DOHH2 (cell line): Measurements from ENCODE around the gene COMT.

Experiments used
- H3F3A ChIP-seq: fragments of 200-600 bp; sonication (generic), shearing (Covaris generic); 2 replicates; pipeline ENCODE4 v1.6.0; 2016; ENCODE audit warnings: antibody characterized with exemption, mild to moderate bottlenecking; ENCODE audit not compliant: control insufficient read depth, insufficient read depth
- H3K27ac ChIP-seq: fragments of 200-600 bp; sonication (generic); 2 replicates; pipeline ENCODE4 v1.5.1; 2014; ENCODE audit warnings: low read depth, mild to moderate bottlenecking, low read length, moderate library complexity
- H3K27me3 ChIP-seq: fragments of 200-600 bp; sonication (generic); 2 replicates; pipeline ENCODE4 v1.6.1; 2014; ENCODE audit warnings: mild to moderate bottlenecking, low read length, mixed read lengths; ENCODE audit not compliant: control insufficient read depth
- H3K36me3 ChIP-seq: fragments of 200-600 bp; sonication (generic); 2 replicates; pipeline ENCODE4 v1.6.1; 2014; ENCODE audit warnings: mild to moderate bottlenecking, low read length, moderate library complexity, mixed read lengths; ENCODE audit not compliant: control insufficient read depth
- H3K4me1 ChIP-seq: fragments of 200-600 bp; sonication (generic); 2 replicates; pipeline ENCODE4 v1.6.1; 2014; ENCODE audit warnings: mild to moderate bottlenecking, low read length, mixed read lengths; ENCODE audit not compliant: control insufficient read depth
- H3K4me2 ChIP-seq: fragments of 200-600 bp; sonication (generic); 2 replicates; pipeline ENCODE4 v1.6.0; 2014; ENCODE audit warnings: mild to moderate bottlenecking, low read length, moderate library complexity
- H3K4me3 ChIP-seq: fragments of 200-600 bp; sonication (generic); 2 replicates; pipeline ENCODE4 v1.5.1; 2014; ENCODE audit warnings: mild to moderate bottlenecking, low read length, mixed read lengths
- H3K79me2 ChIP-seq: fragments of 200-600 bp; sonication (generic); 2 replicates; pipeline ENCODE4 v1.6.1; 2014; ENCODE audit warnings: mild to moderate bottlenecking, low read length, mixed read lengths; ENCODE audit not compliant: control insufficient read depth
- H3K9me2 ChIP-seq: fragments of 200-600 bp; sonication (generic); replicated peaks from 2 replicates; pipeline ENCODE4 v1.6.1; 2014; ENCODE audit warnings: mild to moderate bottlenecking, low read length, mixed read lengths; ENCODE audit not compliant: control insufficient read depth
- H3K9me3 ChIP-seq: fragments of 200-600 bp; sonication (generic); 2 replicates; pipeline ENCODE4 v1.6.1; 2014; ENCODE audit warnings: antibody characterized with exemption, low read length, mixed read lengths; ENCODE audit not compliant: control insufficient read depth, insufficient read depth
- H4K20me1 ChIP-seq: fragments of 200-600 bp; sonication (generic); 2 replicates; pipeline ENCODE4 v1.6.0; 2014; ENCODE audit warnings: low read depth, mild to moderate bottlenecking, antibody characterized with exemption, low read length, moderate library complexity; ENCODE audit not compliant: control insufficient read depth, insufficient read depth
- CTCF ChIP-seq: fragments of 200-600 bp; sonication (generic); IDR thresholded peaks from one replicate; pipeline ENCODE4 v1.5.1; 2014; ENCODE audit warnings: antibody characterized with exemption, mild to moderate bottlenecking, low read depth, low read length; ENCODE audit not compliant: poor library complexity, severe bottlenecking
- EZH2phosphoT487 ChIP-seq: fragments of 200-600 bp; sonication (generic); IDR thresholded peaks from 2 replicates; pipeline ENCODE4 v1.6.1; 2017; ENCODE audit warnings: borderline replicate concordance, mild to moderate bottlenecking, antibody characterized with exemption, low read length, moderate library complexity, mixed read lengths

COMT gene

GRCh38 chr22:19979712-19980493 is 38.3 kb downstream of the COMT start:
- no peak overlapping the region for H3K4me2 ChIP-seq
- no peaks in the 10 kb centered on the region for H4K20me1 ChIP-seq
- H3K9me3 ChIP-seq, result no peaks in the 10 kb centered on the region
- no peaks in the 10 kb centered on the region for H3F3A ChIP-seq
- H3K79me2 ChIP-seq, result no peaks in the 10 kb centered on the region
- H3K36me3 ChIP-seq, result no peaks in the 10 kb centered on the region
- H3K4me3 ChIP-seq, result no peak overlapping the region
- H3K27ac ChIP-seq, result no peak overlapping the region
- no peak for TF ChIP-seq CTCF
- TF ChIP-seq EZH2phosphoT487, result no peak
- peaks cover 6% of the 10 kb centered on the region for H3K4me1 ChIP-seq
- H3K9me2 ChIP-seq, result no peaks in the 10 kb centered on the region
- no peaks in the 10 kb centered on the region for H3K27me3 ChIP-seq

GRCh38 chr22:19980766-19981165 is 39.2 kb downstream of the COMT start:
- Histone ChIP-seq H3K9me2 (no peaks in the 10 kb centered on the region), H3K27me3 (no peaks in the 10 kb centered on the region), H4K20me1 (no peaks in the 10 kb centered on the region), H3K4me3 (no peak overlapping the region), H3F3A (no peaks in the 10 kb centered on the region), H3K9me3 (no peaks in the 10 kb centered on the region), H3K4me2 (no peak overlapping the region), H3K27ac (no peak overlapping the region), H3K79me2 (no peaks in the 10 kb centered on the region), H3K36me3 (no peaks in the 10 kb centered on the region), H3K4me1 (no peaks in the 10 kb centered on the region; the same call in 1 of the 2 replicates)
- TF ChIP-seq EZH2phosphoT487 (no peak), CTCF (no peak)

DNA sequence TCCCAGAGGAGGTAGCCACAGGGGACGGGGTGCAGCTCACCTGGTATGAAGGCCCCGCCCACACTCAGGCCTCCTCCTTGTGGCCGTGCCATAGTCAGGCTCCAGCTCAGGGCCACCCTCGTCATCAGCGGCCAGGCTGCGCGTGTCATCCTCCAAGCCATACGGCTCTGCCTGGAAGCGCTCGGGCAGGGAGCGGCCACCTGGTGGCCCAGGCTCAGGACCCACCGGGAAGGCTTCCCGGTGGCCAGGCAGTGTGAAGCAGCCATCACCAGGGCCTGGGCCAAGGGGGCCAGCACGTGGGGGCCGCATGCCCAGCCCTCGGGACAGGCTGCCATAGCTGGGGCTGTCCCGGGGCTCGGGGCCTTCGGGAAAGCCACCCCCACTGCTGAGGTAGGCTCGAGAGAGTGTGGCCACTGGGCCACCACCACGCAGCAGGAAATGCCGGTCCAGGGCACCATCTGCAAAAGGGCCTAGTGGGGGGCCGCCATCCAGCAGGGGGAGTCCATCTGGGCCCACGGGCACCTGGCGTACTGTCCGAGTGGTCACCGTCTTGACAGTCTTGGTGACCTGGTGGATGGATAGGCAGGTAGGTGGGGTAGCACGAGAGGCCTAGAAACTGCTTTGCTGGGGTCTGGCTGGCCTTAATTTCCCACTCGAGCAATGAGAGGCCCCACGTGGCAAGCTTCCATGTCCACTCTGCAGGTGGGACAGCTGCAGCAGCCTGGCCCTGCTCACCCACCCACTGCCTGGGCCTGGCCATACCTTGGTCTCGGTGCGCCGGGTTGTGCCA is 39.8 kb downstream of the COMT start:
- H3F3A ChIP-seq, result no peaks in the 10 kb centered on the region
- H3K4me2 ChIP-seq, result no peak overlapping the region
- H3K36me3 ChIP-seq, result no peaks in the 10 kb centered on the region
- no peak overlapping the region for H3K27ac ChIP-seq
- no peak overlapping the region for H3K4me3 ChIP-seq
- H3K9me3 ChIP-seq, result no peaks in the 10 kb centered on the region
- no peaks in the 10 kb centered on the region for H4K20me1 ChIP-seq
- H3K9me2 ChIP-seq, result no peaks in the 10 kb centered on the region
- TF ChIP-seq EZH2phosphoT487, result no peak
- no peak for TF ChIP-seq CTCF
- no peaks in the 10 kb centered on the region for H3K79me2 ChIP-seq
- no peaks in the 10 kb centered on the region for H3K27me3 ChIP-seq
- peaks cover 6% of the 10 kb centered on the region for H3K4me1 ChIP-seq
